Measurements from ENCODE around the gene C1orf185. TPM values are rescaled to one million over a fixed set of nuclear protein-coding genes. Genes with fewer than 3 reads are reported as not detected.

The C1orf185 gene
- total and polyA plus RNA-seq, 9 of the 15 experiments (the other 6 are each of a cell fraction or from before 2014, with no cell fraction given) = not detected

GRCh38 chr1:51192213-51192843 lies 90.3 kb downstream of the C1orf185 start (continued):
- TF ChIP-seq TCF7 (IDR thresholded peaks at IDR 0.05; ENCODE audit: borderline replicate concordance) = no peak
- TF ChIP-seq TAF7 (tag; IDR thresholded peaks at IDR 0.05) = no peak
- no peak for TF ChIP-seq COPS2 (conservative IDR thresholded peaks at IDR 0.05)
- no peak for TF ChIP-seq ZNF324 (CRISPR knock-in tag; IDR thresholded peaks at IDR 0.05)
- TF ChIP-seq ELF4 (CRISPR knock-in tag; IDR thresholded peaks at IDR 0.05) = 0 out of 2 replicates have a peak, but pooled peaks have one; percentile 41
- 0 out of 4 replicates have a peak, but pooled peaks of 1 of the 2 experiments have one; percentile 33 for TF ChIP-seq MLLT1 (IDR thresholded peaks at IDR 0.05)
- no peak for TF ChIP-seq TRIM24 (IDR thresholded peaks at IDR 0.05)
- TF ChIP-seq, protein P1, sequence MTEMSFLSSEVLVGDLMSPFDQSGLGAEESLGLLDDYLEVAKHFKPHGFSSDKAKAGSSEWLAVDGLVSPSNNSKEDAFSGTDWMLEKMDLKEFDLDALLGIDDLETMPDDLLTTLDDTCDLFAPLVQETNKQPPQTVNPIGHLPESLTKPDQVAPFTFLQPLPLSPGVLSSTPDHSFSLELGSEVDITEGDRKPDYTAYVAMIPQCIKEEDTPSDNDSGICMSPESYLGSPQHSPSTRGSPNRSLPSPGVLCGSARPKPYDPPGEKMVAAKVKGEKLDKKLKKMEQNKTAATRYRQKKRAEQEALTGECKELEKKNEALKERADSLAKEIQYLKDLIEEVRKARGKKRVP (CRISPR knock-in tag; IDR thresholded peaks at IDR 0.05) = no peak
- no peak for TF ChIP-seq ZNF318 (IDR thresholded peaks at IDR 0.05; ENCODE audit: borderline replicate concordance in 1 of 2, low read depth in 1 of 2)
- TF ChIP-seq ZNF23 (CRISPR knock-in tag; IDR thresholded peaks at IDR 0.05) = no peak
- no peak for TF ChIP-seq RFX7 (CRISPR knock-in tag; IDR thresholded peaks at IDR 0.05)
- peak; percentile 87 for TF ChIP-seq TEAD4 (IDR thresholded peaks at IDR 0.05; ENCODE audit: low read length)
- TF ChIP-seq TEAD4 (CRISPR knock-in tag; IDR thresholded peaks at IDR 0.05; ENCODE audit: borderline replicate concordance) = no peak

Measured in K562 (cell line).